Measurements from ENCODE around the gene KRTAP1-3. TPM values are rescaled to one million over a fixed set of nuclear protein-coding genes. Genes with fewer than 3 reads are reported as not detected.

The KRTAP1-3 gene
- total and polyA plus RNA-seq, 5 donors = not detected

DNA sequence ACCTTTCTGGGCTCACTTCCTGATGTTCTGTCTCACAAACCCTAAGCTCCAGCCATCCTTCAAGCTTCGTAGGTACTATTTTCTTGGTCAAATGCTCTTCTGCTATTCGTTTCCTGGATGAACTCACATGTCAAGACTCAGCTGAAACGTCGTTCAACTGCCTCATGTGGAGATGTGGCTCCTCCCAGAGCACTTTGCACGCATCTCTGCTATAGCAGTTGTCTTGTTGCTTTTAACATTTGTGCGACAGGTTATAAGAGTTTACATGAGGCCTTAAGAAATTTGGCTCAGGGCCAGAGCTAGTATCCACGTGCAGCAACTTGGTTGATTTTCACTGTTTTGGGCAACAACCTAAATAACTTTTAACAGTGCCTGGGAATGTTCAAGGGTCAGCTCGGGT lies 47.8 kb downstream of the KRTAP1-3 start:
- Histone ChIP-seq H3K4me3 (ENCODE audit: low read length) (no peak overlapping the region), H3K9me3 (ENCODE audit: control insufficient read depth, low read length) (no peaks in the 10 kb centered on the region), H3K4me1 (ENCODE audit: control insufficient read depth, insufficient read depth, low read length) (no peaks in the 10 kb centered on the region), H3K27ac (ENCODE audit: low read length) (no peak overlapping the region), H3K27me3 (ENCODE audit: control insufficient read depth, insufficient read depth) (no peaks in the 10 kb centered on the region)
- intact Hi-C loops (cut with DNase I) = no loop called here
- DNase-seq (no peak), ATAC-seq (no peak)
- 59% methylated on average over 8 of the region's 8 CpGs for WGBS

DNA sequence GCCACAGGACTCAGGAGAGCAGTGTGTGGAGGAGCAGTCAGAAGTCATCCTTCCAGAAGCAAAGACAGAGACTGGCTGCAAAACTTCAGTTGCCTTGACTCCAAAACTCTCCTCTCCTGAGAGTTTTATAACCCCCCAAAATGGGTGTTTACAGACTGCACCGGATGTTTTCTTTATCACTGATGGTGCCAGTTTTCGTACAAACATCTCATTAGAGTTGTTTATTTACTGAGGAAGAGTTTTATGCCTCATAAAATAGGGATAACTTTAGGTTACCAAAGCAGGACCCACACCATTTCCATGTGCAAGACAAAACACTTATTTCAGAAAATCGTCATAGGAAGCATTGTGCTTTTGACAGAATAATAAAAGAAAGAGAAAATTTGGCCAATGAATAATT lies 50.4 kb downstream of the KRTAP1-3 start, which contains the start of gene KRT40:
TSS of gene KRT40 (minus strand) at position 101 of the 400 bp plus-strand sequence. CDS start at position 48, 53 bp downstream.
- no peaks in the 10 kb centered on the region for H3K27me3 ChIP-seq (ENCODE audit: control insufficient read depth, insufficient read depth)
- no peaks in the 10 kb centered on the region for H3K9me3 ChIP-seq (ENCODE audit: control insufficient read depth, low read length)
- ATAC-seq (no peak), DNase-seq (no peak)
- H3K27ac ChIP-seq (ENCODE audit: low read length) = no peak within 1 kb of the TSS
- WGBS = 65% methylated on average over 3 of the region's 3 CpGs
- intact Hi-C loops (cut with DNase I) = no loop called here
- H3K4me3 ChIP-seq (ENCODE audit: low read length) = no peak within 1 kb of the TSS
- H3K4me1 ChIP-seq (ENCODE audit: control insufficient read depth, insufficient read depth, low read length) = no peaks in the 10 kb centered on the region

Other genes starting within 250 kb of the KRTAP1-3 start
Only the 30 nearest of the 37 such genes appear.
- not detected for gene KRT12, start 167.7 kb downstream of the KRTAP1-3 start, total RNA-seq
- gene KRT12, start 167.7 kb downstream of the KRTAP1-3 start, polyA plus RNA-seq = not detected
- not detected for gene KRT20, start 149.6 kb downstream of the KRTAP1-3 start, total RNA-seq
- gene KRT20, start 149.6 kb downstream of the KRTAP1-3 start, polyA plus RNA-seq = 0.14 TPM
- gene KRT23, start 97.2 kb downstream of the KRTAP1-3 start, total RNA-seq = not detected
- gene KRT23, start 97.2 kb downstream of the KRTAP1-3 start, polyA plus RNA-seq = not detected
- gene KRT39, start 67.9 kb downstream of the KRTAP1-3 start, total RNA-seq = not detected
- not detected for gene KRT39, start 67.9 kb downstream of the KRTAP1-3 start, polyA plus RNA-seq
- not detected for gene KRT40, start 50.5 kb downstream of the KRTAP1-3 start, total RNA-seq
- not detected for gene KRT40, start 50.5 kb downstream of the KRTAP1-3 start, polyA plus RNA-seq
- not detected for gene KRTAP3-3, start 40.7 kb downstream of the KRTAP1-3 start, total RNA-seq
- gene KRTAP3-3, start 40.7 kb downstream of the KRTAP1-3 start, polyA plus RNA-seq = not detected
- gene KRTAP3-2, start 35.0 kb downstream of the KRTAP1-3 start, total RNA-seq = not detected
- gene KRTAP3-2, start 35.0 kb downstream of the KRTAP1-3 start, polyA plus RNA-seq = not detected
- not detected for gene KRTAP3-1, start 25.7 kb downstream of the KRTAP1-3 start, total RNA-seq
- not detected for gene KRTAP3-1, start 25.7 kb downstream of the KRTAP1-3 start, polyA plus RNA-seq
- gene KRTAP1-5, start 7.7 kb downstream of the KRTAP1-3 start, total RNA-seq = not detected
- gene KRTAP1-5, start 7.7 kb downstream of the KRTAP1-3 start, polyA plus RNA-seq = not detected
- gene KRTAP1-4, start 4.7 kb downstream of the KRTAP1-3 start, total RNA-seq = not detected
- not detected for gene KRTAP1-4, start 4.7 kb downstream of the KRTAP1-3 start, polyA plus RNA-seq
- not detected for gene KRTAP1-1, start 6.6 kb upstream of the KRTAP1-3 start, total RNA-seq
- gene KRTAP1-1, start 6.6 kb upstream of the KRTAP1-3 start, polyA plus RNA-seq = not detected
- not detected for gene KRTAP2-1, start 12.4 kb upstream of the KRTAP1-3 start, total RNA-seq
- not detected for gene KRTAP2-1, start 12.4 kb upstream of the KRTAP1-3 start, polyA plus RNA-seq
- not detected for gene KRTAP2-2, start 20.4 kb upstream of the KRTAP1-3 start, total RNA-seq
- not detected for gene KRTAP2-2, start 20.4 kb upstream of the KRTAP1-3 start, polyA plus RNA-seq
- gene KRTAP2-3, start 25.2 kb upstream of the KRTAP1-3 start, total RNA-seq = not detected
- not detected for gene KRTAP2-3, start 25.2 kb upstream of the KRTAP1-3 start, polyA plus RNA-seq
- not detected for gene KRTAP2-4, start 31.0 kb upstream of the KRTAP1-3 start, total RNA-seq
- not detected for gene KRTAP2-4, start 31.0 kb upstream of the KRTAP1-3 start, polyA plus RNA-seq
- gene KRTAP4-7, start 49.3 kb upstream of the KRTAP1-3 start, total RNA-seq = not detected
- gene KRTAP4-7, start 49.3 kb upstream of the KRTAP1-3 start, polyA plus RNA-seq = not detected
- gene KRTAP4-8, start 63.3 kb upstream of the KRTAP1-3 start, total RNA-seq = not detected
- not detected for gene KRTAP4-8, start 63.3 kb upstream of the KRTAP1-3 start, polyA plus RNA-seq
- gene KRTAP4-16, start 67.3 kb upstream of the KRTAP1-3 start, total RNA-seq = not detected
- gene KRTAP4-16, start 67.3 kb upstream of the KRTAP1-3 start, polyA plus RNA-seq = not detected
- not detected for gene KRTAP4-9, start 70.5 kb upstream of the KRTAP1-3 start, total RNA-seq
- not detected for gene KRTAP4-9, start 70.5 kb upstream of the KRTAP1-3 start, polyA plus RNA-seq
- gene KRTAP4-11, start 83.5 kb upstream of the KRTAP1-3 start, total RNA-seq = not detected
- gene KRTAP4-11, start 83.5 kb upstream of the KRTAP1-3 start, polyA plus RNA-seq = not detected
- not detected for gene KRTAP4-12, start 89.3 kb upstream of the KRTAP1-3 start, total RNA-seq
- not detected for gene KRTAP4-12, start 89.3 kb upstream of the KRTAP1-3 start, polyA plus RNA-seq
- not detected for gene KRTAP4-6, start 105.7 kb upstream of the KRTAP1-3 start, total RNA-seq
- not detected for gene KRTAP4-6, start 105.7 kb upstream of the KRTAP1-3 start, polyA plus RNA-seq
- not detected for gene KRTAP4-5, start 115.0 kb upstream of the KRTAP1-3 start, total RNA-seq
- gene KRTAP4-5, start 115.0 kb upstream of the KRTAP1-3 start, polyA plus RNA-seq = not detected
- not detected for gene KRTAP4-4, start 125.9 kb upstream of the KRTAP1-3 start, total RNA-seq
- gene KRTAP4-4, start 125.9 kb upstream of the KRTAP1-3 start, polyA plus RNA-seq = not detected
- gene KRTAP4-3, start 133.3 kb upstream of the KRTAP1-3 start, total RNA-seq = not detected
- not detected for gene KRTAP4-3, start 133.3 kb upstream of the KRTAP1-3 start, polyA plus RNA-seq
- not detected for gene KRTAP4-2, start 143.3 kb upstream of the KRTAP1-3 start, total RNA-seq
- not detected for gene KRTAP4-2, start 143.3 kb upstream of the KRTAP1-3 start, polyA plus RNA-seq
- gene KRTAP4-1, start 150.0 kb upstream of the KRTAP1-3 start, total RNA-seq = not detected
- not detected for gene KRTAP4-1, start 150.0 kb upstream of the KRTAP1-3 start, polyA plus RNA-seq
- not detected for gene KRTAP9-1, start 155.0 kb upstream of the KRTAP1-3 start, total RNA-seq
- not detected for gene KRTAP9-1, start 155.0 kb upstream of the KRTAP1-3 start, polyA plus RNA-seq
- gene KRTAP9-2, start 191.8 kb upstream of the KRTAP1-3 start, total RNA-seq = not detected
- gene KRTAP9-2, start 191.8 kb upstream of the KRTAP1-3 start, polyA plus RNA-seq = not detected
- not detected for gene KRTAP9-3, start 197.6 kb upstream of the KRTAP1-3 start, total RNA-seq
- not detected for gene KRTAP9-3, start 197.6 kb upstream of the KRTAP1-3 start, polyA plus RNA-seq